K562 (cell line): ENCODE results near the gene FBXO36. TPM values are rescaled to one million over a fixed set of nuclear protein-coding genes. Genes with fewer than 3 reads are reported as not detected.

Experiments used
- ATAC-seq: fragments of 200-7000 bp; cut with Tn5 transposase; 3 replicates; pipeline ENCODE4 v1.9.1; 2020; ENCODE audit warnings: moderate library complexity
- BruUV-seq: library from RNA; stranded (reverse); fragments of 400-500 nt; replicated peaks from 2 replicates; lab custom pipeline; 2021; lab: Mats Ljungman, UMichigan
- CTCF ChIA-PET: fragments of 300-600 bp; formaldehyde crosslinking; extraction: SDS; loops from one replicate; lab custom pipeline; 2021; ENCODE audit warnings: low intra/inter-chr PET ratio; lab: Yijun Ruan, JAX
- POLR2A ChIA-PET: fragments of 300-600, 350-650 bp; sonication (Branson Sonifier 250); formaldehyde crosslinking; extraction: SDS; loops from one replicate; lab custom pipeline; 2021; ENCODE audit warnings: antibody characterized with exemption, inconsistent platforms; lab: Yijun Ruan, JAX
- DNase-seq, 4 experiments: peaks; one replicate each; pipeline versions ENCODE4 v3.0.0 to v3.0.0-alpha.2; 2011 to 2018; ENCODE audit warnings: low spot score in 3 of 4, mixed read lengths in 3 of 4; ENCODE audit errors: extremely low read depth in 1 of 4
- FAIRE-seq: peaks from 2 replicates; lab custom pipeline; 2011; peaks lifted over from hg19 to GRCh38; lab: Jason Lieb, UNC
- H2AFZ ChIP-seq: 2 replicates; pipeline ENCODE4 v1.6.0; 2011; ENCODE audit warnings: low read depth, low read length, control low read depth, inconsistent platforms
- H3K27ac ChIP-seq: fragments of 200-600 bp; 3 replicates; pipeline ENCODE4 v1.8.0; 2011; ENCODE audit warnings: low read depth, mild to moderate bottlenecking, control low read depth, inconsistent platforms, low read length, moderate library complexity, mixed read lengths; ENCODE audit errors: extremely low read depth
- H3K27me3 ChIP-seq, 2 experiments: fragments of 300-600 bp in 1 of 2; 2 replicates in 1 of 2; 3 replicates in 1 of 2; pipeline versions ENCODE4 v1.6.0 to v1.8.0; 2011; ENCODE audit warnings: inconsistent platforms in 2 of 2, low read length in 2 of 2, mild to moderate bottlenecking in 1 of 2, mixed read lengths in 1 of 2, moderate library complexity in 1 of 2; ENCODE audit not compliant: control insufficient read depth in 2 of 2, insufficient read depth in 2 of 2
- H3K36me3 ChIP-seq: fragments of 300-600 bp; 3 replicates; pipeline ENCODE4 v1.8.0; 2011; ENCODE audit warnings: mild to moderate bottlenecking, low read length, inconsistent platforms; ENCODE audit not compliant: control insufficient read depth, insufficient read depth
- H3K4me1 ChIP-seq, 2 experiments: fragments of 200-600 bp in 1 of 2; replicated peaks in 1 of 2; 2 replicates in 1 of 2; 3 replicates in 1 of 2; pipeline versions ENCODE4 v1.5.1 to v1.8.0; 2011; ENCODE audit warnings: inconsistent platforms in 2 of 2, low read length in 2 of 2, mild to moderate bottlenecking in 1 of 2, mixed read lengths in 1 of 2, moderate library complexity in 1 of 2; ENCODE audit not compliant: control insufficient read depth in 2 of 2, insufficient read depth in 2 of 2
- H3K4me2 ChIP-seq: 2 replicates; pipeline ENCODE4 v1.6.1; 2011; ENCODE audit warnings: low read length, control low read depth, inconsistent platforms, mixed read lengths; ENCODE audit not compliant: insufficient read depth
- H3K4me3 ChIP-seq: fragments of 200-600 bp; sonication (generic), shearing (Covaris generic); 2 replicates; pipeline ENCODE4 v1.5.1; 2016; ENCODE audit warnings: control low read depth, inconsistent platforms
- H3K79me2 ChIP-seq: fragments of 200-600 bp; 3 replicates; pipeline ENCODE4 v1.8.0; 2011; ENCODE audit warnings: low read length, inconsistent platforms; ENCODE audit not compliant: control insufficient read depth, insufficient read depth
- H3K9ac ChIP-seq, 2 experiments: 2 replicates each; pipeline versions ENCODE4 v1.6.0 to v1.6.1; 2011; ENCODE audit warnings: low read depth in 2 of 2, low read length in 2 of 2, control low read depth in 1 of 2, inconsistent platforms in 1 of 2, mild to moderate bottlenecking in 1 of 2, mixed read lengths in 1 of 2; ENCODE audit not compliant: insufficient read depth in 1 of 2
- H3K9me1 ChIP-seq: one replicate; pipeline ENCODE4 v1.6.0; 2011; ENCODE audit warnings: inconsistent platforms, mild to moderate bottlenecking, low read length, moderate library complexity; ENCODE audit not compliant: control insufficient read depth, insufficient read depth
- H3K9me3 ChIP-seq: replicated peaks from 2 replicates; pipeline ENCODE4 v1.5.1; 2011; ENCODE audit warnings: low read depth, low read length, inconsistent platforms; ENCODE audit not compliant: control insufficient read depth, insufficient read depth
- H4K20me1 ChIP-seq: replicated peaks from 2 replicates; pipeline ENCODE4 v1.6.1; 2011; ENCODE audit warnings: low read length, inconsistent platforms, mixed read lengths; ENCODE audit not compliant: control insufficient read depth, insufficient read depth
- BRD9 ChIP-seq: fragments of 450-650 bp; IDR thresholded peaks from 2 replicates; pipeline ENCODE4 v1.6.1; 2018; ENCODE audit warnings: low read depth; ENCODE audit not compliant: partially characterized antibody
- CEBPZ ChIP-seq: fragments of 150-350 bp; IDR thresholded peaks from 2 replicates; pipeline ENCODE4 v1.6.1; 2014; ENCODE audit warnings: low read depth, mild to moderate bottlenecking, low read length, borderline replicate concordance
- E2F4 ChIP-seq: sonication (generic); formaldehyde crosslinking; IDR thresholded peaks from 2 replicates; pipeline ENCODE4 v1.8.0; 2022; ENCODE audit warnings: mild to moderate bottlenecking, low read depth, missing genetic modification reagents
- HDAC1 ChIP-seq, 2 experiments: fragments of 450-650 bp; IDR thresholded peaks; 2 replicates each; pipeline ENCODE4 v1.6.1; 2016 to 2017; ENCODE audit warnings: inconsistent platforms in 1 of 2, mild to moderate bottlenecking in 1 of 2, moderate library complexity in 1 of 2
- LARP7 ChIP-seq: fragments of 450-650 bp; IDR thresholded peaks from 2 replicates; pipeline ENCODE4 v1.6.1; 2016
- PHF20 ChIP-seq: fragments of 450-650 bp; IDR thresholded peaks from 2 replicates; pipeline ENCODE4 v1.6.1; 2018; ENCODE audit not compliant: partially characterized antibody
- POLR2A ChIP-seq: fragments of 450-650 bp; conservative IDR thresholded peaks from 2 replicates; pipeline ENCODE4 v1.6.1; 2016
- PTBP1 ChIP-seq: fragments of 200-400 bp; formaldehyde crosslinking; IDR thresholded peaks from 2 replicates; pipeline ENCODE4 v1.6.1; 2017; ENCODE audit warnings: low read depth, low read length
- RBM34 ChIP-seq: fragments of 200-400 bp; formaldehyde crosslinking; IDR thresholded peaks from 2 replicates; pipeline ENCODE4 v1.6.1; 2018; ENCODE audit warnings: low read length, borderline replicate concordance; ENCODE audit not compliant: insufficient read depth
- XRCC4 ChIP-seq: IDR thresholded peaks from one replicate; pipeline ENCODE4 v1.6.1; 2011; ENCODE audit not compliant: insufficient read depth, insufficient read length; ENCODE audit errors: extremely low read depth
- ZNF785 ChIP-seq: fragments of 250-450 bp; sonication (Bioruptor Pico); IDR thresholded peaks from 2 replicates; pipeline ENCODE4 v1.4.0; 2020; ENCODE audit warnings: mild to moderate bottlenecking
- WGBS: fragments of 100-300 bp; shearing (Covaris generic); methylation state at CpG from one replicate; pipeline ENCODE4 v1.1.6; 2016; ENCODE audit warnings: low coverage, mixed read lengths; ENCODE audit not compliant: insufficient coverage; ENCODE audit errors: missing lambda C conversion rate; 5-methylcytosine and 5-hydroxymethylcytosine counted together
- in situ Hi-C: fragments of 300-500 bp; cut with MboI; formaldehyde crosslinking; loops from 4 replicates; pipeline ENCODE4 v1.15.0; 2018; ENCODE audit warnings: inconsistent platforms, mixed read lengths
- intact Hi-C: fragments of 100-400 bp; cut with micrococcal nuclease; formaldehyde crosslinking; loops from 2 replicates; pipeline ENCODE4 v1.14.2; 2022
- polyA plus RNA-seq, 8 experiments: library from polyadenylated mRNA; depleted of rRNA in 4 of 8; stranded (reverse) in 5 of 8; unstranded in 3 of 8; fragments of >200 nt; fragmentation: Nextera tagmentation in 2 of 8; fragmentation: Illumina TruSeq in 1 of 8; extraction: Ambion mirVana in 2 of 8; extraction: Trizol in 1 of 8; gene quantifications; 2 replicates each; pipeline versions ENCODE4 v1.2.1 to v1.2.3, GENCODE V29; 2011 to 2014; ENCODE audit warnings: inconsistent platforms in 1 of 8, missing spikeins in 1 of 8
- total RNA-seq, 7 experiments: library from RNA; depleted of rRNA in 6 of 7; stranded (reverse); fragments of >200 nt in 6 of 7; fragmentation: Illumina TruSeq in 2 of 7; extraction: Trizol in 2 of 7; gene quantifications; 2 replicates each; pipeline versions ENCODE4 v1.2.1 to v1.2.3, GENCODE V29; 2011 to 2021; ENCODE audit warnings: low replicate concordance in 1 of 7

Gene FBXO36
- total and polyA plus RNA-seq, 9 of the 15 experiments (the other 6 are each of a cell fraction or from before 2014, with no cell fraction given): 0.40 to 0.91 (median 0.58) TPM

- H3K27ac ChIP-seq: no peak overlapping the region
- no peaks in the 10 kb centered on the region for H4K20me1 ChIP-seq
- H3K9ac ChIP-seq: no peak overlapping the region
- ChIA-PET CTCF (no interaction called here), POLR2A (interaction anchor here (0.8 to 1.7 kb wide), 3 partner anchors 8 to 32 kb away, joined by 3 to 8 read pairs (median 6); no protein-coding TSS in a partner anchor)
- no peaks in the 10 kb centered on the region for H3K27me3 ChIP-seq
- no peaks in the 10 kb centered on the region for H3K9me3 ChIP-seq
- H3K9me1 ChIP-seq: no peaks in the 10 kb centered on the region
- FAIRE-seq (peak; percentile 15), DNase-seq (no peak), ATAC-seq (peak; percentile 17; the same call in 2 of the 3 replicates)
- peaks cover 21% of the 10 kb centered on the region; the same call in 2 of the 3 replicates for H3K36me3 ChIP-seq
- no TSS peak for BruUV-seq
- in situ Hi-C loops: no loop called here
- no peak overlapping the region for H3K4me3 ChIP-seq
- intact Hi-C loops: loop anchor here (2.0 kb wide), 1 partner anchor 109 kb away; no protein-coding TSS in a partner anchor
- no peak overlapping the region for H2AFZ ChIP-seq
- no peak overlapping the region for H3K4me2 ChIP-seq
- H3K79me2 ChIP-seq: peaks cover 90% of the 10 kb centered on the region
- TF ChIP-seq XRCC4 (no peak), POLR2A (no peak), RBM34 (no peak), ZNF785 (CRISPR knock-in tag) (no peak), PTBP1 (no peak), LARP7 (no peak), CEBPZ (no peak), BRD9 (no peak), E2F4 (CRISPR knock-in tag) (no peak), PHF20 (no peak), HDAC1 (IDR thresholded peaks at IDR 0.05) (no peak)
- 70% methylated on average over 1 of the region's 1 CpG for WGBS
- H3K4me1 ChIP-seq: peaks cover 0 to 2% of the 10 kb centered on the region in 2 experiments; a peak in 3 of 5 replicates
These were observed 12.0 kb upstream of the FBXO36 start for GRCh38 chr2:229910147-229910831.
